KMS-11 (cell line): Measurements from ENCODE around the gene ALPK3.

Experiments used
- H2AFZ ChIP-seq: fragments of 200-600 bp; sonication (generic); 2 replicates; pipeline ENCODE4 v1.6.1; 2016; ENCODE audit warnings: antibody characterized with exemption, mixed run types, low read depth
- H3K27ac ChIP-seq: fragments of 200-600 bp; sonication (generic); 2 replicates; pipeline ENCODE4 v1.6.1; 2016; ENCODE audit warnings: mild to moderate bottlenecking, mixed run types
- H3K27me3 ChIP-seq: fragments of 200-600 bp; sonication (generic); 2 replicates; pipeline ENCODE4 v1.6.1; 2017; ENCODE audit warnings: mild to moderate bottlenecking, low read depth, mixed run types, moderate library complexity; ENCODE audit not compliant: insufficient read depth
- H3K36me3 ChIP-seq: fragments of 200-600 bp; sonication (generic); 2 replicates; pipeline ENCODE4 v1.6.1; 2017; ENCODE audit warnings: mild to moderate bottlenecking, mixed run types; ENCODE audit not compliant: insufficient read depth
- H3K4me1 ChIP-seq: fragments of 200-600 bp; sonication (generic); 2 replicates; pipeline ENCODE4 v1.6.1; 2016; ENCODE audit warnings: mild to moderate bottlenecking, low read depth, mixed run types; ENCODE audit not compliant: poor library complexity, severe bottlenecking
- H3K4me2 ChIP-seq: fragments of 200-600 bp; sonication (generic); 2 replicates; pipeline ENCODE4 v1.7.0; 2016; ENCODE audit warnings: mild to moderate bottlenecking, mixed run types
- H3K4me3 ChIP-seq: fragments of 200-600 bp; sonication (generic); IDR thresholded peaks from 2 replicates; pipeline ENCODE4 v1.6.1; 2017; ENCODE audit warnings: low read depth, low read length, mixed read lengths; ENCODE audit not compliant: insufficient read depth
- H3K79me2 ChIP-seq: fragments of 200-600 bp; sonication (generic); 2 replicates; pipeline ENCODE4 v1.6.1; 2016; ENCODE audit warnings: low read depth, mixed run types; ENCODE audit not compliant: insufficient read depth
- H3K9ac ChIP-seq: fragments of 200-600 bp; sonication (generic); 2 replicates; pipeline ENCODE4 v1.6.1; 2016; ENCODE audit warnings: mild to moderate bottlenecking, mixed run types
- H4K20me1 ChIP-seq: fragments of 200-600 bp; sonication (generic); 2 replicates; pipeline ENCODE4 v1.6.1; 2016; ENCODE audit warnings: mild to moderate bottlenecking, mixed run types; ENCODE audit not compliant: insufficient read depth
- CTCF ChIP-seq: fragments of 200-600 bp; sonication (generic); conservative IDR thresholded peaks from 2 replicates; pipeline ENCODE4 v1.6.1; 2017; ENCODE audit warnings: low read depth, mild to moderate bottlenecking, antibody characterized with exemption, low read length, moderate library complexity, mixed read lengths

ALPK3 gene, protein sequence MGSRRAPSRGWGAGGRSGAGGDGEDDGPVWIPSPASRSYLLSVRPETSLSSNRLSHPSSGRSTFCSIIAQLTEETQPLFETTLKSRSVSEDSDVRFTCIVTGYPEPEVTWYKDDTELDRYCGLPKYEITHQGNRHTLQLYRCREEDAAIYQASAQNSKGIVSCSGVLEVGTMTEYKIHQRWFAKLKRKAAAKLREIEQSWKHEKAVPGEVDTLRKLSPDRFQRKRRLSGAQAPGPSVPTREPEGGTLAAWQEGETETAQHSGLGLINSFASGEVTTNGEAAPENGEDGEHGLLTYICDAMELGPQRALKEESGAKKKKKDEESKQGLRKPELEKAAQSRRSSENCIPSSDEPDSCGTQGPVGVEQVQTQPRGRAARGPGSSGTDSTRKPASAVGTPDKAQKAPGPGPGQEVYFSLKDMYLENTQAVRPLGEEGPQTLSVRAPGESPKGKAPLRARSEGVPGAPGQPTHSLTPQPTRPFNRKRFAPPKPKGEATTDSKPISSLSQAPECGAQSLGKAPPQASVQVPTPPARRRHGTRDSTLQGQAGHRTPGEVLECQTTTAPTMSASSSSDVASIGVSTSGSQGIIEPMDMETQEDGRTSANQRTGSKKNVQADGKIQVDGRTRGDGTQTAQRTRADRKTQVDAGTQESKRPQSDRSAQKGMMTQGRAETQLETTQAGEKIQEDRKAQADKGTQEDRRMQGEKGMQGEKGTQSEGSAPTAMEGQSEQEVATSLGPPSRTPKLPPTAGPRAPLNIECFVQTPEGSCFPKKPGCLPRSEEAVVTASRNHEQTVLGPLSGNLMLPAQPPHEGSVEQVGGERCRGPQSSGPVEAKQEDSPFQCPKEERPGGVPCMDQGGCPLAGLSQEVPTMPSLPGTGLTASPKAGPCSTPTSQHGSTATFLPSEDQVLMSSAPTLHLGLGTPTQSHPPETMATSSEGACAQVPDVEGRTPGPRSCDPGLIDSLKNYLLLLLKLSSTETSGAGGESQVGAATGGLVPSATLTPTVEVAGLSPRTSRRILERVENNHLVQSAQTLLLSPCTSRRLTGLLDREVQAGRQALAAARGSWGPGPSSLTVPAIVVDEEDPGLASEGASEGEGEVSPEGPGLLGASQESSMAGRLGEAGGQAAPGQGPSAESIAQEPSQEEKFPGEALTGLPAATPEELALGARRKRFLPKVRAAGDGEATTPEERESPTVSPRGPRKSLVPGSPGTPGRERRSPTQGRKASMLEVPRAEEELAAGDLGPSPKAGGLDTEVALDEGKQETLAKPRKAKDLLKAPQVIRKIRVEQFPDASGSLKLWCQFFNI (N-terminal part only)

GRCh38 chr15:84816694-84817465 is at the start of gene ALPK3:
Gene ALPK3 (plus strand): TSS chr15:84817356. CDS start chr15:84817453, 97 bp downstream.
- no peak within 1 kb of the TSS for H2AFZ ChIP-seq
- H3K4me3 ChIP-seq, result no peak within 1 kb of the TSS
- H3K4me1 ChIP-seq, result no peaks in the 10 kb centered on the region
- no peaks in the 10 kb centered on the region for H3K79me2 ChIP-seq
- no peak within 1 kb of the TSS for H3K27ac ChIP-seq
- no peaks in the 10 kb centered on the region for H3K27me3 ChIP-seq
- no peaks in the 10 kb centered on the region for H4K20me1 ChIP-seq
- no peaks in the 10 kb centered on the region for H3K36me3 ChIP-seq
- TF ChIP-seq CTCF, result no peak
- no peak within 1 kb of the TSS for H3K4me2 ChIP-seq
- no peak within 1 kb of the TSS for H3K9ac ChIP-seq

GRCh38 chr15:84772031-84772430 is 45.1 kb upstream of the ALPK3 start:
- TF ChIP-seq CTCF, result no peak
- Histone ChIP-seq H3K36me3 (peaks cover 13% of the 10 kb centered on the region; the same call in 1 of the 2 replicates), H3K4me2 (no peak overlapping the region), H3K4me3 (no peak overlapping the region), H3K9ac (no peak overlapping the region), H2AFZ (no peak overlapping the region), H4K20me1 (no peaks in the 10 kb centered on the region), H3K4me1 (no peaks in the 10 kb centered on the region), H3K79me2 (peaks cover 38% of the 10 kb centered on the region; the same call in 1 of the 2 replicates), H3K27me3 (no peaks in the 10 kb centered on the region), H3K27ac (no peak overlapping the region)

DNA sequence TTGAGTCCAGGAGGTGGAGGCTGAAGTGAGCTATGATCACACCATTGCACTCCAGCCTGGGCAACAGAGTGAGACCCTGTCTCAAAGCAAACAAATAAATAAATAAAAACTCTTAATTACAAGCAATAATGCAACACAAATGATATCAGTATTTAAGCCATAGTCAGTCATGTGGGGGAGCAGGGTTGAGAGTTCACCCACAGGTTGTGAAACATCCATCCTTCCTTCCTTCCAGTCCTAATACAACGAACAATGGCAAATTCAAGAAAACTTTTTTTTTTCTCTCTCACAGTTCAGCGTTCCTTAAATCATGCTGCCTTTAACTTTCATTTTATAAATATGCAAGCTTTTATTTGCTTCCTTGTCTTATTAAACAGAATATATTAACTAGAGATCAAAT is 44.7 kb upstream of the ALPK3 start:
- peaks cover 35% of the 10 kb centered on the region; the same call in 1 of the 2 replicates for H3K79me2 ChIP-seq
- H2AFZ ChIP-seq, result no peak overlapping the region
- no peaks in the 10 kb centered on the region for H4K20me1 ChIP-seq
- no peak overlapping the region for H3K27ac ChIP-seq
- no peak overlapping the region for H3K9ac ChIP-seq
- no peaks in the 10 kb centered on the region for H3K27me3 ChIP-seq
- no peak overlapping the region for H3K4me2 ChIP-seq
- no peaks in the 10 kb centered on the region for H3K4me1 ChIP-seq
- no peak overlapping the region for H3K4me3 ChIP-seq
- peaks cover 13% of the 10 kb centered on the region; the same call in 1 of the 2 replicates for H3K36me3 ChIP-seq
- TF ChIP-seq CTCF, result no peak
